GM21360 (cell line): Measurements from ENCODE around the gene CCL5.
"Not testable (repeated sequence)": the region's sequence is repeated elsewhere in the genome, so short reads cannot be mapped to it uniquely, and the experiment has no call there.

Experiments
- ATAC-seq: cut with Tn5 transposase; IDR thresholded peaks from one replicate; pipeline ENCODE4 v1.9.1; 2021; ENCODE audit warnings: mild to moderate bottlenecking, moderate library complexity; ENCODE audit not compliant: unreplicated experiment

CCL5 gene

DNA sequence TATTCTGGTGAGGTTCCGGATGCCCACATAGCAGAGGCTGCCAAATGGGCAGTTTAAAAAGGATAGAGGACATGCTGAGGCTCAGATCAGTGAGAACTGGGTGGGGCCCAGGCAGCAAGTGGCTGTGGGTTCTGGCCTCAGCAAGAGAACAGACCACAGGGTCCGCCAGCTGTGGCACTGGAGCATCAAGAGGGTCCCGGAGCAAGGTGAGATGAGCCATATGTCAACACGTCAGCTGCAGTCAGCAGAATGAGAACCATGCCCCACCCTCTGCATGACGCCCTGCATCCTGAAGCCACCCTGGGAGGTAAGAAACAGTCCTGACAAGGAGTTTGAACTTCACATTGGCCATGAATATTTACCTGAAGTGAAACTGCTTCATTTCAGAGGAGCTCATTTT, 20.1 kb upstream of the CCL5 start:
- no peak for ATAC-seq

GRCh38 chr17:35898283-35899070, 18.3 kb upstream of the CCL5 start:
- no peak for ATAC-seq

- not testable (repeated sequence) for ATAC-seq
Observed at GRCh38 chr17:35897772-35898171, 17.6 kb upstream of the CCL5 start.

GRCh38 chr17:35895636-35896587, 15.8 kb upstream of the CCL5 start:
- ATAC-seq: no peak

- ATAC-seq: no peak
Observed at GRCh38 chr17:35894206-35894605, 14.0 kb upstream of the CCL5 start.

DNA sequence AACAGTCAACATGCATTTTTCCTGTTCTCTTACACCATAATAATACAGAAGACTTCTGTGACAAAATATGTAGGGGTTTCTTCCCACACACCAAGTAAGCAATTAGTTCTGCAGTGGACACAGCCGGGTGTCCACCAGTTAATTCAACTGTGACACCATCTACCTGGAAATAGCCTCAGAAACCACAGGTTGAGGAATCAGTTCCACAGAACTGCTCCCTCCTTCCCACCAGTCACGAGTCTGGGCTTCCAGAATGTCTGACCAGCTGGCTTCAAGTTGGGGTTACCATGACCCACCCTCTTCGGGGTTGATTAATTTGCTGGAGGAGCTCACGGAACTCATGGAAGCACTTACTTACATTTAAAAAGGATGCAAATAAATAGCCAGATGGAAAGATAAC, 13.6 kb upstream of the CCL5 start:
- no peak for ATAC-seq

- no peak for ATAC-seq
Observed at GRCh38 chr17:35892091-35893035, 12.2 kb upstream of the CCL5 start.

GRCh38 chr17:35891269-35891668, 11.1 kb upstream of the CCL5 start:
- ATAC-seq: no peak

DNA sequence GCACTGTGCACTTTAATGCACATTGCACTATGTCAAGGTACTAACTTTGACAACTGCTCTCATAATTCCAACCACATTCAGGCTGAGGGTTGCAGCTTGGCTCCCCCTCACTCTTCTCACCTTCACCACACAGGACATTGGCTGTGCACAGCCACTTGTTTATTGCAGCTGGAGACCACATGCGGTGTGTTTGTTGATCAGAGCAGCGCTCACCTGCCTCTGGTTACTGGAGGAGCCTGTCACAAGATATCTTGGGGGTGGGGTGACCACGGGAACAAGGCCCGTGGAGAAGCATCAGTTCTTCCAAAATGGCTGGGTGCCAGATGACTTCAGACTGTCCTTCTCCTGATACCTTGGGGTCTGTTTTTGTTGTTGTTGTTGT, 10.6 kb upstream of the CCL5 start:
- no peak for ATAC-seq

GRCh38 chr17:35889818-35890773, 9.9 kb upstream of the CCL5 start:
- no peak for ATAC-seq

- ATAC-seq: no peak
Observed at GRCh38 chr17:35889241-35889640, 9.1 kb upstream of the CCL5 start.

DNA sequence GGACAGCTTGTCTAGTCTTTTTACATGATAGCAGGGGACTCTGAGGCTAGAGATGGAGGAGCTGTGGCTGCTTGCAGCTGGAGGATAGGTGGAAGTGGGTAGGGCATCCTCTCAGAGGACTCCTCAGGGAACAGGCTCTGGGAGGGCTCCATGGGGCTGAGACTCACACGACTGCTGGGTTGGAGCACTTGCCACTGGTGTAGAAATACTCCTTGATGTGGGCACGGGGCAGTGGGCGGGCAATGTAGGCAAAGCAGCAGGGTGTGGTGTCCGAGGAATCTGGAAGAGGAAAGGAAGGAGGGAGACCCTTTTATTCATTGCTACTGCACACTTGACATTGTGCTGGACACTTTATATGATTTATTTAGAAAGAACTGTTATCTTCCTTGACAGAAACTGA, 1.8 kb downstream of the CCL5 start:
- no peak for ATAC-seq

- ATAC-seq: no peak
Observed at GRCh38 chr17:35877345-35878029, 2.7 kb downstream of the CCL5 start.

GRCh38 chr17:35876534-35876933, 3.6 kb downstream of the CCL5 start:
- ATAC-seq: no peak

- no peak for ATAC-seq
Observed at GRCh38 chr17:35875800-35876139, 4.4 kb downstream of the CCL5 start.

DNA sequence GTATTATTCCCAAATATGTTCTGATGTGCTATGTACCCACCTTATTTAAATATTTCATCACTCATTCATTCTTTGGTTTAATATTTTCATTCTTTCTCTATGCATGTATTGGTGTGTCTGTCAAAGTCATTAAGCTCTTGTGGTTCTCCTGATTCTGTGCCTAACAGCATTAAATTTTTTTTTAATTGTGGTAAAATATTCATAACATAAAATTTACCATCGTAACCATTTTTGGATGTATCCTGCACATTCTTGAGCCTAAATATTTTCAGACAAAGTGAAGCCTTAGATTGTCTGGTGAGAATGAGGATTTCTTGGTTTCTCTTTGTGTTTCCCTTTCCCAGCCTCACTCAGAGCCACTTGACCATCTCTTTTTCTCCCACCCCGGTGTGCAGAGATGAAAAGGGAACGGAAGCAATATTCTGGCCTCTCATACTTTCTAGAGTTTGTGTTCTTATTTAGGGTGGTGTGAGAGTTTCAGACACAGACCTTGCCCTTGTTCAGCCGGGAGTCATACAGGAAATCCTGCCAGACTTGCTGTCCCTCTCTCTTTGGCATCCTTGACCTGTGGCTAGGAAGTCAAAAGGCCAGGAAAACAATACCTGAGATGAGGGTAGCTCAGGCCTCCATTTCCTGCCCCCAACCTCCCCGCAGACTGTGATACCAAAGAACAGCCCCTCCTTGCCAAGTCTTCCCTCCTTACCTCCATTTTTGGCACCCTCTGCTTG, 4.9 kb downstream of the CCL5 start:
- ATAC-seq: no peak

GRCh38 chr17:35872196-35872980, 7.8 kb downstream of the CCL5 start:
- ATAC-seq: no peak
